HG03064 (cell line): ENCODE results near the gene ZNF215.
"Not testable (repeated sequence)": the region's sequence is repeated elsewhere in the genome, so short reads cannot be mapped to it uniquely, and the experiment has no call there.

Experiments used
- ATAC-seq: cut with Tn5 transposase; IDR thresholded peaks from one replicate; pipeline ENCODE4 v1.9.1; 2021; ENCODE audit warnings: low read depth; ENCODE audit not compliant: unreplicated experiment

ZNF215 gene

GRCh38 chr11:6926208-6927029, at the start of gene ZNF215:
TSS of gene ZNF215 (plus strand) at chr11:6926426. CDS start at chr11:6932273, 5,847 bp downstream.
- peak; percentile 66 for ATAC-seq

- ATAC-seq = no peak
Measured at GRCh38 chr11:6876914-6877313, 49.3 kb upstream of the ZNF215 start.

DNA sequence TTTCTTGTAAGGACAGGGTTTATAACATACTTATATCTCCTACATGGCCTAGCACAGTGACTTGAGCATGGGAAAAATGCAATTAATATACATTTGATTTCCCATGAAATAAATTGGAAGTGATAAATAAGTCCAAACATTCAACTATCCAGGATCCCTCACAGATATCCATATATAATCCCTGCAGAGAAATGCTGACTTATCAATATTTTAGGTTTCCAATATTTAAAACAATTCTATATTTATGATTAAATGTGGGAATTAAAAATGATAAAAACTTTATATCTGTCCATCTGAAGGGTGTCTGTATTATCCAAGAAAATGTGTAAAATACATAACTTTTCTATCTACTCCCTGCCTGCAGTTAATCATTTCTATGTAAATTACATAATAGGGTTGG, 43.5 kb upstream of the ZNF215 start:
- no peak for ATAC-seq

- ATAC-seq = not testable (repeated sequence)
Measured at GRCh38 chr11:6887711-6888110, 38.5 kb upstream of the ZNF215 start.

DNA sequence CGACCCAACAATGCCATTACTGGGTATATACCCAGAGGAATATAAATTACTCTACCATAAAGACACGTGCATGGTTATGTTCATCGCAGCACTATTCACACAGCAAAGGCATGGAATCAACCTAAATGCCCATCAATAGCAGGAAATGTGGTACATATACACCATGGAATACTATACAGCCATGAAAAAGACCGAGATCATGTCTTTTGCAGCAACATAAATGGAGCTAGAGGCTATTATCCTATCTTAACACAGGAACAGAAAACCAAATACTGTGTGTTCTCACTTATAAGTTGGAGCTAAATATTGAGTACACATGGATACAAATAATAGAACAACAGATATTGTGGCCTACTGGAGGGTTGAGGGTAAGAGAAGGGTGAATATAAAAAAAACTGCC, 37.4 kb upstream of the ZNF215 start:
- no peak for ATAC-seq

DNA sequence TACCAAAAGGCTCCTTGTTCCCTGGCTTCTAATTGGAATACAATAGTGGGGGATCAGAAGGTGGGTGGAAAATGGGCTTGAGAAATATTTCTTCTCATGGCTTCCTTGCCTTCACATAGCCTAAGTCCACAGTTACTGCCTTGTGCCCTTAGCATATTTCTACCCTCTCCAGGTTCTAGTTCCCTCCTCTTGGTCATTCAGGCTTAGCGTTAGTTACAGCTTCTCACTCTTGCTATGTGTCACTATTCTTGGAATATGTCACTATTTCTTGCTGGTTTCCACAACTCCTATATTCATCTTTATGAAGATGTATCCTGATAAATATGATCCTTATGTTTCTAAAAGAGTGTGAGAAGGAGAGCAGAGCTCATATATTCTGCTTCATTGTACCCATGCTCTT, 36.4 kb upstream of the ZNF215 start:
- ATAC-seq = no peak

DNA sequence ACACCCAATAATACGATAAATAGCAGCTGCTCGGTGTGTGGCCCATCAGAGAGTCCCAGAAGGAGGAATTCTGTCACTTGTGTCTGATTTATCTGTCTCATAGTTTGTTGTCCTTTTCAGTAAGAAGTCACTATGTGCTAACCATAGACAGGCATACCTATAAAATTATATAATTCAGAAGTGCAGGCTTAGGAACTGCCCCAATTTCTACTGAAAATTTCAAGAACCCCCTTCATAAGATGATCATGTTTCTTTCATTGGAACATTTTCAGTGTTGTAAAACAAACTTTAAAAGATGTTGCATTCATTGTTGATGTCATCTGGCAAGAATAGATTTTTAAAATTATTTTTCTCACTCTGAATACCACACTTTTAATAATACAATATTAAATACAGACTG, 33.8 kb upstream of the ZNF215 start, which contains the start of gene OR2D2:
TSS of gene OR2D2 (minus strand) at position 101 of the 400 bp plus-strand sequence. CDS start at position 101, 0 bp downstream.
- no peak for ATAC-seq

DNA sequence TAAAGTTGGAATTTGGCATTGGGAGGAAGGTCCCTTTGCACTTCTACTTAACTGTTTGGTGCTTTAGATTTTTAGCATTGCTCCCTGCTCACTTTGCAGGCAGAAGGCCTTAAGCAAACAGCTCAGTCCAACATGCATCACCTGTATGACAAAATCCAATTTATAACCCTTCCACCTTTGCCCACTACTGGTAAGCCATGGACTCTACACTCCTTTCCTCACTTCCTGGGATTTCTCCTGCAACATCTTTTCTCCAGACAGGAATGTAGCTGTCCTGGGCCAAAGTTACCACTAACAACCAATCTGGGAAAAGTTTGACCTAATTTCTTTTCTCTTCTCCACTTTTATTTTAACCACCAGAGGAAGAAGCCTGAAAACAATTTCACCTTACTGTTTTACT, 32.1 kb upstream of the ZNF215 start:
- ATAC-seq = no peak

- ATAC-seq = no peak
Measured at GRCh38 chr11:6895010-6895409, 31.2 kb upstream of the ZNF215 start.

DNA sequence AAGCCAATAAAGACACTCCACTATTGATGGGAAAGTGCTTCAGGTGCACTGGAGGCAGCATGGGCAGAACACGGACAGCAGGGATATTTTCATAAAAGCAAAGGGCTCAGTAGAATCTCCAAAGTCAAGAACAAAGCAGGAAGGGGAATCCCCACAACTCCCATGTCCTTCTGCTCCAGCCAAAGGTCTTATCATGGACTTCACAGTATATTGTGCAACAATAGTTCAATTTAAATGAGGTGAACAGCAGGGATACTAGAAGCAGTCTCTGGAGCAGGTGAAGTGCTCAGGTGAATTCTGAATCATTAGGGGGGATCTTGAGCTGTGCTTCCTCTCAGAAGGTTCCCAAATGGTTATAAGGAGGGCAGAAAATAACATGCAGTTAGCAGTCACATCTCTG, 27.3 kb upstream of the ZNF215 start:
- no peak for ATAC-seq

- no peak for ATAC-seq
Measured at GRCh38 chr11:6900327-6900999, 25.8 kb upstream of the ZNF215 start.

GRCh38 chr11:6904804-6905203, 21.4 kb upstream of the ZNF215 start:
- ATAC-seq = not testable (repeated sequence)

GRCh38 chr11:6911378-6911777, 14.8 kb upstream of the ZNF215 start:
- no peak for ATAC-seq

DNA sequence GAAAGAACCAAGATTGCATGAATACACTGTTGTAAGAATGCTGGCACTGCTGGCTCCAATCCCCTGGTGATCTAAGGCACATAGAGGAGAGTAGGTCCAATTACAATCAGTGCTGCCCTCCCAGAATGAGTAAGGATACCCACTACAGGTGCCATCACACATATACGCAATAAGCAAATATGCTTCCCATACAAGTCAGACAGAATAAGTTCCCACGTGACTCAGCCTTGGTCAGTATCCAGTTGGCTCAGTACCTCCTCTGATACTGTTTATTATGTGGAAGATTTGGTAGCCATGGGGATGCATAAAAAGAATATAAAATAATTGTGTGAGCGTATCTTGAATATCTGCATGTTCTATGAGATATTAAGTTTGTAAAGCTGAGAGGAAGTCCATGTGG, 14.3 kb upstream of the ZNF215 start:
- no peak for ATAC-seq

GRCh38 chr11:6919698-6920097, 6.5 kb upstream of the ZNF215 start:
- no peak for ATAC-seq

GRCh38 chr11:6920702-6921101, 5.5 kb upstream of the ZNF215 start, which contains the start of gene OR2D3:
TSS of gene OR2D3 (plus strand) at chr11:6921002. CDS start at chr11:6921002, 0 bp downstream.
- ATAC-seq = no peak

DNA sequence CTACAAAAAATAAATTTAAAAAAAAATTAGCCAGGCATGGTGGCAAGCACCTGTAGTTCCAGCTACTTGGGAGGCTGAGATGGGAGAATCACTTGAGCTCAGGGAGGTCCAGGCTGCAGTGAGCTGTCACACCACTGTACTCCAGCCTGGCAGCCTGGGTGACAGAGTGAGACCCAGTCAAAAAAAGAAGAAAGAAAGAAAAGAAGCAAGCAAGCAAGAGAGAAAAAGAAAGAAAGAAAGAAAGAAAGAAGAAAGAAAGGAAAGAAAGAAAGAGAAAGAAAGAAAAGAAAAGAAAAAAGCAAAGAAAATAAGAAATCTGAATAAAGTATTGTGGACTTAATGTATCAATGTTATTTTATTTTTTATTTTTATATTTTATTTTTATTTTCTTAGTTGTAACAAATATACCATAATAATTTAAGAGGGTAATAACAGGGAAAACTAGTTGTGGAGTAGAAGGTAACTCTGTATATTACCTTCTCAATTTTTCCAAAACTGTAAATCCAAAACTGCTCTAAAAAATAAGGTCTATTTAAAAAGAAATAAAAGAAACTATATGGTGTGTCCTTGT, 1.1 kb upstream of the ZNF215 start:
- ATAC-seq = no peak

- no peak for ATAC-seq
Measured at GRCh38 chr11:6925636-6926207, 504 bp upstream of the ZNF215 start.

DNA sequence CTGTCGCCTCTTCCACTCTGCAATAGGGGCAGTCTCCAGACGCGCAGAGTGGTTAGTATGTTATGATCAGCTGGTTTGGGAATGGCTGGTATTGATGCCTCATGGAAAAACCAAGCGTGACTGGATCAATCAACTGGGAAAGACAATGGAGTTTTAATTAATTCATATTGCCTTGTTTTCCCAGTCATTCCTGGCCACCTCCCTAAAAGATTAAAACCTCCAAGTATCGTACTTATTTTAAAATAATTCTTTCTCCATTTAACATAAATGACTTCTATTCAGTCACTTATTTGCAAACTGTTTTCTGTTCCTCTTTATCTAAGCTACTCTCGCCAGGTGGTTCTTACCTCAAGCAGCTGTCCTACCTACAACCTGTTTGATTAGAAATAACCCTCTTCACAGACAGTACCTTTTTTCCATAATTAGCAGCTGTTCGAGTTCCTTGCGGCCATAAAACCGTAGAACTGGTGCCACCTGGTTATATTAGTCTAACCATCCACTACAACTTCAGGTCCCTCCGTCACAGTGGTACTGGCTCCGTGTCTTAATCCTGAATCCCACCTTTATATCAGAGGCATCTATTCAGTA, 898 bp downstream of the ZNF215 start:
- ATAC-seq = no peak

GRCh38 chr11:6928916-6929315, 2.7 kb downstream of the ZNF215 start:
- no peak for ATAC-seq
